Natural killer cell (primary cell): ENCODE results near the gene FNDC3B. TPM values are rescaled to one million over a fixed set of nuclear protein-coding genes. Genes with fewer than 3 reads are reported as not detected.

ENCODE experiments used
- ATAC-seq, 3 donors: fragments of 150-1000 bp in 2 of 3; fragments of 200-7000 bp in 1 of 3; cut with Tn5 transposase; 1 replicate in 1 of 3; 2 replicates in 2 of 3; pipeline ENCODE4 v1.10.0; 2021; ENCODE audit warnings: mild to moderate bottlenecking in 2 of 3, moderate library complexity in 2 of 3
- DNase-seq, 2 donors: peaks; one replicate each; pipeline versions ENCODE4 v3.0.0 to v3.0.0-alpha.2; 2013 to 2021; ENCODE audit warnings: mixed read lengths in 1 of 2
- H3K27ac ChIP-seq: one replicate; pipeline ENCODE4 v1.5.1; 2013; ENCODE audit warnings: mild to moderate bottlenecking, low read length
- H3K27me3 ChIP-seq: one replicate; pipeline ENCODE4 v1.6.1; 2013; ENCODE audit warnings: low read length; ENCODE audit not compliant: control insufficient read depth, insufficient read depth
- H3K36me3 ChIP-seq: one replicate; pipeline ENCODE4 v1.6.1; 2013; ENCODE audit warnings: low read length; ENCODE audit not compliant: control insufficient read depth, insufficient read depth
- H3K4me1 ChIP-seq: one replicate; pipeline ENCODE4 v1.6.1; 2013; ENCODE audit warnings: low read length; ENCODE audit not compliant: control insufficient read depth, insufficient read depth
- H3K4me3 ChIP-seq: one replicate; pipeline ENCODE4 v1.5.1; 2013; ENCODE audit warnings: low read length
- H3K9me3 ChIP-seq: one replicate; pipeline ENCODE4 v1.6.1; 2013; ENCODE audit warnings: low read length; ENCODE audit not compliant: control insufficient read depth, insufficient read depth
- H3K27ac Mint-ChIP-seq, 2 donors: one replicate each; pipeline ENCODE4 v1.8.0; 2022; ENCODE audit warnings: mild to moderate bottlenecking in 2 of 2, mixed read lengths in 2 of 2, moderate library complexity in 1 of 2
- H3K27me3 Mint-ChIP-seq, 2 donors: one replicate each; pipeline ENCODE4 v1.8.0; 2022; ENCODE audit warnings: low read depth in 2 of 2, mixed read lengths in 2 of 2
- H3K36me3 Mint-ChIP-seq: one replicate; pipeline ENCODE4 v1.8.0; 2022; ENCODE audit warnings: mixed read lengths
- H3K4me1 Mint-ChIP-seq, 2 donors: one replicate each; pipeline ENCODE4 v1.8.0; 2022; ENCODE audit warnings: mixed read lengths in 2 of 2
- H3K4me3 Mint-ChIP-seq: one replicate; pipeline ENCODE4 v1.8.0; 2022; ENCODE audit warnings: mild to moderate bottlenecking, moderate library complexity, mixed read lengths
- H3K9me3 Mint-ChIP-seq, 2 donors: one replicate each; pipeline ENCODE4 v1.8.0; 2022; ENCODE audit warnings: mixed read lengths in 2 of 2
- WGBS: methylation state at CpG from one replicate; pipeline ENCODE4 v1.1.7; 2013; ENCODE audit warnings: missing lambda C conversion rate; ENCODE audit not compliant: insufficient coverage; 5-methylcytosine and 5-hydroxymethylcytosine counted together
- intact Hi-C: fragments of 100-400 bp; cut with micrococcal nuclease; formaldehyde crosslinking; loops from one replicate; pipeline ENCODE4 v1.14.2; 2022
- total RNA-seq, 4 donors: library from RNA; stranded (reverse); fragments of 120-200 nt in 1 of 4; gene quantifications; one replicate each; pipeline versions ENCODE4 v1.2.3 to v1.2.4, GENCODE V29; 2013 to 2022
- TF ChIP-seq, protein P1 (sequence below): fragments of 200-600 bp; IDR thresholded peaks from one replicate; pipeline ENCODE4 v1.8.0; 2022; ENCODE audit warnings: antibody characterized with exemption

Gene FNDC3B
- total RNA-seq, 3 donors from 2014 or later (not counting 1 experiment from before 2014, with no cell fraction given) = 154 to 214 (median 206) TPM

DNA sequence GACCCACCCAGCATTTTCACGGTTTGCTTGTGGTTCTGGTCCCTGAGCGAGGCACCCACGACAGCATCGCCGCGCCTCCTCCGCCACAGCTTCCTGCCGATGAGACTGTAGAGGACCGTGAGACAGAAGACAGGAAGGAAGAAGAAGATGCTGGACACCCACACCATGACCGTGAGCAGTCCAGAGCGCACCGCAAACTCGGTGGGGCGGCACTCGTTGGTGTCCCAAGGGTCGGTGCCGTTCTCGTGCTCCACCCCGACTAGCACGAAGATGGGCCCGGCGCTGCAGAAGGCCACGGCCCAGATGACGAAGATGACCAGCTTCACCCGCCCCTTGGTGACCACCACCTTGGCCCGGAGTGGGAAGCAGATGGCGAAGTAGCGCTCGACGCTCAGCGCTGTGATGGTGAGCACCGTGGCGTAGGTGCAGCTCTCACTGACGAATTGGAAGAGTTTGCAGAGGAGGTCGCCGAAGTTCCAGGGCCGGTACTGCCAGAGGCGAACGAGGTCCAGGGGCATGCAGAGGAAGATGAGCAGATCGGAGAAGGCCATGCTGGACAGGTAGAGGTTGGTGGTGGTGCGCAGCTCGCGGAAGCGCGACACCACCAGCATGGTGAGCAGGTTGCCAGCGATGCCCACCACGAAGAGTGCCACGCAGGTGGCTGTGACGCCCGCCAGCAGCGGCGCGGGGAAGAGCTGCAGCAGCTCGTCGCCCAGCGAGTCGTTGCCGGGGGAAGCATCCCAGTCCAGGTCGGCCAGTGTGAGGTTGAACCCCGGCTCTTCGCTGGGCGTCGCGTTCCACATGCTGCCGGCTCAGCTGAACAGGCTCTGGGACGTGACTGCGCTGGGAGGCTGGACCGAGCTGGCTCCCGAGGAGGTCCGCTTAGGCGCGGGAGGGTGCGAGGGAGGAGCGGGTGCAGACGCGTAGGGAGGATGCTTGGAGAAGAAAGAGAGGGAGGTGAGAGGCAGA lies 408.5 kb downstream of the FNDC3B start, which contains the start of gene GHSR:
Gene GHSR, minus strand, starts transcription at position 846 of the 969 bp plus-strand sequence. Its CDS starts 43 bp downstream, at position 803.
- ATAC-seq (peak; percentile 75 to 87 (median 79)), DNase-seq (peak; percentile 23 to 39)
- TF ChIP-seq, protein P1, sequence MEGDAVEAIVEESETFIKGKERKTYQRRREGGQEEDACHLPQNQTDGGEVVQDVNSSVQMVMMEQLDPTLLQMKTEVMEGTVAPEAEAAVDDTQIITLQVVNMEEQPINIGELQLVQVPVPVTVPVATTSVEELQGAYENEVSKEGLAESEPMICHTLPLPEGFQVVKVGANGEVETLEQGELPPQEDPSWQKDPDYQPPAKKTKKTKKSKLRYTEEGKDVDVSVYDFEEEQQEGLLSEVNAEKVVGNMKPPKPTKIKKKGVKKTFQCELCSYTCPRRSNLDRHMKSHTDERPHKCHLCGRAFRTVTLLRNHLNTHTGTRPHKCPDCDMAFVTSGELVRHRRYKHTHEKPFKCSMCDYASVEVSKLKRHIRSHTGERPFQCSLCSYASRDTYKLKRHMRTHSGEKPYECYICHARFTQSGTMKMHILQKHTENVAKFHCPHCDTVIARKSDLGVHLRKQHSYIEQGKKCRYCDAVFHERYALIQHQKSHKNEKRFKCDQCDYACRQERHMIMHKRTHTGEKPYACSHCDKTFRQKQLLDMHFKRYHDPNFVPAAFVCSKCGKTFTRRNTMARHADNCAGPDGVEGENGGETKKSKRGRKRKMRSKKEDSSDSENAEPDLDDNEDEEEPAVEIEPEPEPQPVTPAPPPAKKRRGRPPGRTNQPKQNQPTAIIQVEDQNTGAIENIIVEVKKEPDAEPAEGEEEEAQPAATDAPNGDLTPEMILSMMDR = no peak
- peak within 1 kb of the TSS; percentile 27 to 29 for H3K27ac Mint-ChIP-seq
- intact Hi-C loops = no loop called here
- H3K27me3 Mint-ChIP-seq = peaks cover 58 to 69% of the 10 kb centered on the region in 2 donors
- H3K27me3 ChIP-seq = peaks cover 53% of the 10 kb centered on the region
- H3K4me3 ChIP-seq = peak within 1 kb of the TSS; percentile 10
- H3K9me3 ChIP-seq = no peaks in the 10 kb centered on the region
- peaks cover 37 to 40% of the 10 kb centered on the region in 2 donors for H3K4me1 Mint-ChIP-seq
- peak within 1 kb of the TSS; percentile 85 for H3K4me3 Mint-ChIP-seq
- WGBS = 10% methylated on average over 76 of the region's 76 CpGs
- no peaks in the 10 kb centered on the region for H3K36me3 Mint-ChIP-seq
- H3K4me1 ChIP-seq = peaks cover 27% of the 10 kb centered on the region
- H3K36me3 ChIP-seq = no peaks in the 10 kb centered on the region
- no peak within 1 kb of the TSS for H3K27ac ChIP-seq
- no peaks in the 10 kb centered on the region for H3K9me3 Mint-ChIP-seq

DNA sequence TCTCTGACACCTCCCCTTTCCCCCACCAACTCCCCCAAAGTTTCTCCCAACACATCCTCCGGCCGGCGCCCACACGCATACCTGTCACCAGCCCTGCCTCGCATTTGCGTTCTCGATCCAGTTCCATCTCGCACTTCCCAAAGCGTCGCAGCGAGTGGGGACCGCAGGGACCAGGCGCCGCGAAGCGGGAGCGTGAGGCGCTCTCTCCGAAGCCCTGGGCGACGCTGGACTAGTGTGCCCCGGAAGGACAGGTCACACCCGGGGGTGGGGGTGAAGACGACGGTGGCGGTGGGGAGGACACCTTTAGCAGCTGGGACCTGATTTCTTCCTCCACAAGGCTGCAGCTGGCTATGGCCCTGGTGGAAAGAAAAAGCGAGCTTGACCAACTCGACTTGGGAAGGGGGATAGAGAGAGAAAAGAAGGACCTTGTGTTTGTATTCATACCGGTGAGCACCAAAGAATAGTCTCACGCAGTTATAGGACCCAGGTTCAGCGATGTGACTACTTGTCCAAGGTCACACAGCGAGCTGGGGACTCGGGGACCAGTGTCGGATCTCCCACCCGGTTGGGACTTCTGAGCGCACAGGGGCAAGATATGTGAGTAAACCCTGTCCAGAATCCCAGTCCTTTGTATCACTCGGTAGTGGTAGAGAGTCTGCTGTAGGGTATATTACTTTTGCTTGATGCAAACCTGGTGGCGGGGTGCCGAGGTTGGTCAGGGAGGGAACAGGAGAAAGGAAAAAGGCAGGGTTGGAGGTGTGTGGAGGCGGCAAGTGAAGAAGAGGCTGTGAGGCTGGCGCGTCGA lies 409.5 kb downstream of the FNDC3B start:
- no peaks in the 10 kb centered on the region for H3K36me3 Mint-ChIP-seq
- peak in 1 of 3 donors; percentile 19 for ATAC-seq
- peaks cover 27% of the 10 kb centered on the region for H3K4me1 ChIP-seq
- intact Hi-C loops = no loop called here
- peak overlapping the region; percentile 85 for H3K4me3 Mint-ChIP-seq
- TF ChIP-seq, protein P1 = no peak
- peaks cover 60 to 71% of the 10 kb centered on the region in 2 donors for H3K27me3 Mint-ChIP-seq
- H3K4me3 ChIP-seq = no peak overlapping the region
- H3K9me3 ChIP-seq = no peaks in the 10 kb centered on the region
- H3K36me3 ChIP-seq = no peaks in the 10 kb centered on the region
- no peaks in the 10 kb centered on the region for H3K9me3 Mint-ChIP-seq
- DNase-seq = no peak
- no peak overlapping the region for H3K27ac ChIP-seq
- no peak overlapping the region for H3K27ac Mint-ChIP-seq
- H3K27me3 ChIP-seq = peaks cover 55% of the 10 kb centered on the region
- H3K4me1 Mint-ChIP-seq = peaks cover 37 to 40% of the 10 kb centered on the region in 2 donors
- WGBS = 15% methylated on average over 43 of the region's 43 CpGs

DNA sequence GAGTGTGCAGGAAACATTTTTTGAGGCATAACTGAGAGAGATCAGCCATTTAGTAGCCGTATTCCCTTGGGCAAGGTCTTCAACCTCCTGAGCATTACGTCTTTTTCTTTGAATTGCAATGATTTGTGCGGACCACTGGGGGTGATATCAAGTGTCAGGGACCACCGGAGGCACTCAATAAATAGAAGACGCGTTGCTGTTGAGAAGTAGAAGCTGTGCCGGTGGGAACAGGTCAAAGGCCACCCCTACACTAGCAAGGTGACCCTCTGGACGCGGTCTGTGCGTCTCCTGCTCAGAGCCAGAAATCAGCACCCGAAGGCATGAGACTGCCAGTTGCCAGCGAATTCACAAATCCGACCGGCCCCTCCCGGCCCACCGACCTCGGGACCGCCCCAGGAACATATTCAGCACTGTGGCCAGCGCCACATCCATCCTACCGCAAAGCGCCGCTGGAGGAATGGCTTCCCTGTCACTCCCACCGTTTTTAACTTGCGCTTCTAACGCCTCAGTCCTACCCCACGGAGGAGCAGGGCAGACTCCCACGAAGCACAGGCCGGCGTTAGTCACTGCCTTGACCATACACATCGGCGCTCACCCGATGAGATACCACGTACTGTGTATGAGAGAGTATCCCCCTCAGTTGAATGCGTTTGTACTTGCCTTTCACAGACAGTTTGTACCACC lies 410.2 kb downstream of the FNDC3B start:
- 12% methylated on average over 34 of the region's 34 CpGs for WGBS
- intact Hi-C loops = no loop called here
- H3K27me3 Mint-ChIP-seq = peaks cover 63 to 77% of the 10 kb centered on the region in 2 donors
- H3K36me3 Mint-ChIP-seq = no peaks in the 10 kb centered on the region
- peak in 1 of 2 donors; percentile 18 for DNase-seq
- H3K9me3 ChIP-seq = no peaks in the 10 kb centered on the region
- no peaks in the 10 kb centered on the region for H3K9me3 Mint-ChIP-seq
- H3K4me1 Mint-ChIP-seq = peaks cover 37 to 40% of the 10 kb centered on the region in 2 donors
- peak; percentile 21 to 46 (median 22) for ATAC-seq
- H3K27ac ChIP-seq = no peak overlapping the region
- no peaks in the 10 kb centered on the region for H3K36me3 ChIP-seq
- H3K4me1 ChIP-seq = peaks cover 27% of the 10 kb centered on the region
- TF ChIP-seq, protein P1 = no peak
- no peak overlapping the region for H3K4me3 ChIP-seq
- no peak overlapping the region for H3K27ac Mint-ChIP-seq
- H3K27me3 ChIP-seq = peaks cover 52% of the 10 kb centered on the region
- H3K4me3 Mint-ChIP-seq = peak overlapping the region; percentile 85

Other genes with a start within 250 kb of the FNDC3B start
- 10 to 100 TPM; 13.2 to 26.3 (median 17.1) TPM for gene PLD1, start 229.1 kb upstream of the FNDC3B start, total RNA-seq
- gene TMEM212, start 196.2 kb upstream of the FNDC3B start, total RNA-seq = not detected